NB4 (cell line): Measurements from ENCODE around the gene GTF2F2.

Source experiments
- DNase-seq: peaks from one replicate; pipeline ENCODE4 v3.0.0; 2010; ENCODE audit warnings: low read depth
- H3K4me3 ChIP-seq: one replicate; pipeline ENCODE4 v1.5.1; 2011; ENCODE audit warnings: mild to moderate bottlenecking, low read depth, low read length, moderate library complexity
- CTCF ChIP-seq: IDR thresholded peaks from one replicate; pipeline ENCODE4 v1.5.1; 2012; ENCODE audit warnings: low read depth, low read length
- MAX ChIP-seq: IDR thresholded peaks from 2 replicates; pipeline ENCODE4 v1.6.1; 2011; ENCODE audit warnings: low read depth, low read length
- MYC ChIP-seq: IDR thresholded peaks from 2 replicates; pipeline ENCODE4 v1.6.1; 2011; ENCODE audit warnings: low read depth, low read length
- POLR2A ChIP-seq: IDR thresholded peaks from 2 replicates; pipeline ENCODE4 v1.6.1; 2011; ENCODE audit warnings: mild to moderate bottlenecking; ENCODE audit not compliant: insufficient read length; ENCODE audit errors: extremely low read depth

GTF2F2 gene

GRCh38 chr13:45113233-45114224 is 6.8 kb upstream of the GTF2F2 start:
- no peak for DNase-seq
- TF ChIP-seq CTCF (no peak), POLR2A (no peak), MYC (no peak), MAX (no peak)

GRCh38 chr13:45119469-45119990 is 780 bp upstream of the GTF2F2 start:
- DNase-seq, result peak; percentile 61
- TF ChIP-seq MYC (0 out of 2 replicates have a peak, but pooled peaks have one; percentile 7), POLR2A (no peak), MAX (peak; percentile 45), CTCF (no peak)
- peak overlapping the region; percentile 98 for H3K4me3 ChIP-seq

More at GRCh38 chr13:45113233-45114224, 6.8 kb upstream of the GTF2F2 start:
- H3K4me3 ChIP-seq, result no peak overlapping the region

- peak overlapping the region; percentile 98 for H3K4me3 ChIP-seq
- peak; percentile 48 for DNase-seq
- TF ChIP-seq MYC, result no peak
Observed at GRCh38 chr13:45120967-45121831, 889 bp downstream of the GTF2F2 start.

GRCh38 chr13:45122941-45123340 is 2.6 kb downstream of the GTF2F2 start:
- H3K4me3 ChIP-seq, result no peak overlapping the region
- DNase-seq, result no peak
- TF ChIP-seq MYC (no peak), CTCF (no peak), MAX (no peak), POLR2A (no peak)

- no peak for DNase-seq
- TF ChIP-seq POLR2A, result no peak
- TF ChIP-seq MAX, result no peak
- no peak overlapping the region for H3K4me3 ChIP-seq
Observed at GRCh38 chr13:45132369-45133064, 12.2 kb downstream of the GTF2F2 start.

GRCh38 chr13:45133396-45134118 is 13.2 kb downstream of the GTF2F2 start:
- no peak overlapping the region for H3K4me3 ChIP-seq
- peak; percentile 15 for DNase-seq
- TF ChIP-seq MYC (no peak), CTCF (no peak), POLR2A (no peak), MAX (no peak)
